Endothelial cell of umbilical vein (primary cell): Measurements from ENCODE around the gene HIC1. TPM values are rescaled to one million over a fixed set of nuclear protein-coding genes. Genes with fewer than 3 reads are reported as not detected.

Experiments
- BruUV-seq: library from RNA; stranded (reverse); fragments of 400-500 nt; replicated peaks from 2 replicates; lab custom pipeline; 2021; lab: Mats Ljungman, UMichigan
- CTCF ChIA-PET: fragments of 300-600, 350-600 bp; sonication (Branson Sonifier 250); formaldehyde crosslinking; loops from one replicate; lab custom pipeline; 2021; ENCODE audit warnings: antibody characterized with exemption, inconsistent platforms; lab: Charles Lee
- POLR2A ChIA-PET: fragments of 300-600, 350-600 bp; sonication (Branson Sonifier 250); formaldehyde crosslinking; loops from one replicate; lab custom pipeline; 2021; ENCODE audit warnings: antibody characterized with exemption, inconsistent platforms; lab: Charles Lee
- DNase-seq: peaks from one replicate; pipeline ENCODE4 v3.0.0-alpha.2; 2011; ENCODE audit warnings: low read depth, low spot score
- FAIRE-seq: peaks from 2 replicates; lab custom pipeline; 2011; peaks lifted over from hg19 to GRCh38; lab: Jason Lieb, UNC
- H2AFZ ChIP-seq: 2 replicates; pipeline ENCODE4 v1.6.0; 2012; ENCODE audit warnings: low read depth, low read length, control low read depth, inconsistent platforms
- H3K27ac ChIP-seq: 2 replicates; pipeline ENCODE4 v1.5.1; 2011; ENCODE audit warnings: low read depth, mild to moderate bottlenecking, control low read depth, low read length, moderate library complexity; ENCODE audit not compliant: insufficient read depth
- H3K27me3 ChIP-seq, 2 experiments: 2 replicates each; pipeline versions ENCODE4 v1.6.0 to v1.6.1; 2011; ENCODE audit warnings: low read length in 2 of 2, mixed read lengths in 1 of 2; ENCODE audit not compliant: control insufficient read depth in 2 of 2, insufficient read depth in 2 of 2
- H3K36me3 ChIP-seq, 2 experiments: 2 replicates in 1 of 2; 3 replicates in 1 of 2; pipeline ENCODE4 v1.5.1; 2011; ENCODE audit warnings: low read length in 2 of 2, mild to moderate bottlenecking in 1 of 2, moderate library complexity in 1 of 2; ENCODE audit not compliant: control insufficient read depth in 2 of 2, insufficient read depth in 2 of 2; ENCODE audit errors: extremely low read depth in 1 of 2
- H3K4me1 ChIP-seq: 3 replicates; pipeline ENCODE4 v1.5.1; 2011; ENCODE audit warnings: mild to moderate bottlenecking, low read length; ENCODE audit not compliant: control insufficient read depth, insufficient read depth; ENCODE audit errors: extremely low read depth
- H3K4me2 ChIP-seq: 2 replicates; pipeline ENCODE4 v1.6.1; 2011; ENCODE audit warnings: low read length, control low read depth, mixed read lengths; ENCODE audit not compliant: insufficient read depth
- H3K4me3 ChIP-seq, 3 experiments: fragments of 200-600 bp in 1 of 3; sonication (generic), shearing (Covaris generic) in 1 of 3; replicated peaks in 1 of 3; 2 replicates each; pipeline ENCODE4 v1.5.1; 2011 to 2016; ENCODE audit warnings: control low read depth in 3 of 3, low read length in 3 of 3, mild to moderate bottlenecking in 2 of 3, inconsistent platforms in 1 of 3, low read depth in 1 of 3, moderate library complexity in 1 of 3; ENCODE audit not compliant: insufficient read depth in 1 of 3
- H3K79me2 ChIP-seq: 2 replicates; pipeline ENCODE4 v1.6.0; 2012; ENCODE audit warnings: low read length, inconsistent platforms; ENCODE audit not compliant: control insufficient read depth, insufficient read depth
- H3K9ac ChIP-seq: replicated peaks from 2 replicates; pipeline ENCODE3; 2011; ENCODE audit warnings: low read length, control low read depth; ENCODE audit not compliant: insufficient read depth; ENCODE audit errors: extremely low read depth
- H3K9me1 ChIP-seq: replicated peaks from 3 replicates; pipeline ENCODE4 v1.6.0; 2011; ENCODE audit warnings: mild to moderate bottlenecking, low read length; ENCODE audit not compliant: control insufficient read depth, insufficient read depth; ENCODE audit errors: extremely low read depth
- H3K9me3 ChIP-seq: replicated peaks from 2 replicates; pipeline ENCODE4 v1.5.1; 2012; ENCODE audit warnings: low read length, inconsistent platforms; ENCODE audit not compliant: control insufficient read depth, insufficient read depth
- H4K20me1 ChIP-seq: replicated peaks from 2 replicates; pipeline ENCODE3; 2011; ENCODE audit warnings: mild to moderate bottlenecking, low read length; ENCODE audit not compliant: control insufficient read depth, insufficient read depth; ENCODE audit errors: extremely low read depth
- CTCF ChIP-seq, 2 donors: IDR thresholded peaks; 1 replicate in 1 of 2; 2 replicates in 1 of 2; pipeline ENCODE4 v1.5.1; 2011; ENCODE audit warnings: low read length in 2 of 2, mild to moderate bottlenecking in 2 of 2, moderate library complexity in 2 of 2, control low read depth in 1 of 2, inconsistent platforms in 1 of 2, low read depth in 1 of 2; ENCODE audit not compliant: insufficient read depth in 1 of 2; ENCODE audit errors: extremely low read depth in 1 of 2
- EZH2 ChIP-seq: IDR thresholded peaks from 2 replicates; pipeline ENCODE4 v1.6.1; 2012; ENCODE audit warnings: borderline replicate concordance, low read depth, mild to moderate bottlenecking, moderate library complexity, low read length, inconsistent platforms; ENCODE audit not compliant: severe bottlenecking
- FOS ChIP-seq: IDR thresholded peaks from 2 replicates; pipeline ENCODE4 v1.6.1; 2011; ENCODE audit warnings: mild to moderate bottlenecking, low read length, moderate library complexity, borderline replicate concordance; ENCODE audit not compliant: insufficient read depth
- GATA2 ChIP-seq: IDR thresholded peaks from 2 replicates; pipeline ENCODE4 v1.7.0; 2011; ENCODE audit warnings: low read depth, mild to moderate bottlenecking, moderate library complexity, mixed read lengths, low read length; ENCODE audit not compliant: insufficient read length, insufficient read depth
- JUN ChIP-seq: IDR thresholded peaks from 2 replicates; pipeline ENCODE4 v1.6.1; 2011; ENCODE audit warnings: borderline replicate concordance, low read depth; ENCODE audit not compliant: insufficient read length, insufficient read depth
- MAX ChIP-seq: IDR thresholded peaks from 2 replicates; pipeline ENCODE4 v1.6.1; 2011; ENCODE audit not compliant: insufficient read depth, insufficient read length
- MYC ChIP-seq: IDR thresholded peaks from one replicate; pipeline ENCODE4 v1.6.1; 2011; ENCODE audit warnings: mild to moderate bottlenecking, low read depth, low read length
- POLR2A ChIP-seq: IDR thresholded peaks from 2 replicates; pipeline ENCODE4 v1.6.1; 2012; ENCODE audit warnings: low read depth, mild to moderate bottlenecking, control low read depth, low read length
- POLR2AphosphoS5 ChIP-seq: IDR thresholded peaks from 2 replicates; pipeline ENCODE4 v1.6.1; 2012; ENCODE audit warnings: low read depth, mild to moderate bottlenecking, control low read depth, low read length, moderate library complexity; ENCODE audit not compliant: insufficient read depth
- dilution Hi-C: fragments of 300-500 bp; cut with MboI; formaldehyde crosslinking; loops from one replicate; pipeline ENCODE4 v1.15.0; 2019; ENCODE audit warnings: low sequenced_read_pairs; ENCODE audit not compliant: extremely low pct_ligation_motif_present
- intact Hi-C: fragments of 100-400 bp; cut with micrococcal nuclease; formaldehyde crosslinking; loops from one replicate; pipeline ENCODE4 v1.10.0; 2022
- polyA plus RNA-seq, 4 experiments: library from polyadenylated mRNA; depleted of rRNA in 3 of 4; stranded (reverse) in 3 of 4; unstranded in 1 of 4; fragments of >200 nt; gene quantifications; 2 replicates each; pipeline versions ENCODE4 v1.2.1 to v1.2.3, GENCODE V29; 2011 to 2012; ENCODE audit warnings: missing spikeins in 1 of 4
- total RNA-seq: library from RNA; stranded (reverse); gene quantifications from 2 replicates; pipeline ENCODE4 v1.2.3, GENCODE V29; 2021

HIC1 gene
- total and polyA plus RNA-seq, 2 donors (not counting 3 experiments of a cell fraction or from before 2014, with no cell fraction given): 18.2 to 35.5 TPM

- Histone ChIP-seq H3K9ac (no peak overlapping the region), H3K9me3 (no peaks in the 10 kb centered on the region), H2AFZ (no peak overlapping the region), H3K27me3 (no peaks in the 10 kb centered on the region), H4K20me1 (no peaks in the 10 kb centered on the region), H3K4me2 (no peak overlapping the region), H3K4me1 (peaks cover 4% of the 10 kb centered on the region), H3K9me1 (no peaks in the 10 kb centered on the region), H3K79me2 (peaks cover 4% of the 10 kb centered on the region), H3K4me3 (no peak overlapping the region), H3K36me3 (peaks cover 3 to 24% of the 10 kb centered on the region in 2 experiments), H3K27ac (no peak overlapping the region)
- DNase-seq (no peak), FAIRE-seq (no peak)
- BruUV-seq: no TSS peak
- dilution Hi-C loops: no loop called here
- ChIA-PET CTCF (interaction anchor here (1.5 kb wide), 1 partner anchor 125 kb away, joined by 4 read pairs; no protein-coding TSS in a partner anchor), POLR2A (no interaction called here)
- intact Hi-C loops: loop anchor here (5.0 kb wide), 1 partner anchor 317 kb away; no protein-coding TSS in a partner anchor
- TF ChIP-seq MAX (no peak), POLR2A (no peak), GATA2 (no peak), FOS (no peak), MYC (no peak), JUN (no peak), POLR2AphosphoS5 (no peak), CTCF (IDR thresholded peaks at IDR 0.05; ENCODE audit: extremely low read depth in 1 of 2, insufficient read depth in 1 of 2, low read depth in 1 of 2, low read length in 2 of 2) (no peak), EZH2 (no peak)
These were observed 20.7 kb upstream of the HIC1 start for GRCh38 chr17:2034157-2034556.
